SK-MEL-5 (cell line): ENCODE results near the gene C6orf89. TPM values are rescaled to one million over a fixed set of nuclear protein-coding genes. Genes with fewer than 3 reads are reported as not detected.

ENCODE experiments used
- DNase-seq: peaks from one replicate; pipeline ENCODE4 v3.0.0-alpha.2; 2016; ENCODE audit warnings: low read depth, low spot score
- in situ Hi-C: cut with HindIII; loops from 2 replicates; pipeline ENCODE4 v1.10.0; 2016; ENCODE audit warnings: low sequenced_read_pairs, high pct_unique_total_duplicates, low pct_unique_long_range_greater_than_20kb
- total RNA-seq: library from RNA; depleted of rRNA; stranded (reverse); fragments of >200 nt; shearing (Covaris generic); gene quantifications from 2 replicates; pipeline ENCODE4 v1.2.3, GENCODE V29; 2014; rRNA removed

Gene C6orf89
- total RNA-seq, 1 experiment from 2014 or later: 47.0 TPM

GRCh38 chr6:36969988-36970891 is 84.5 kb downstream of the C6orf89 start:
- in situ Hi-C loops: no loop called here
- DNase-seq: no peak

DNA sequence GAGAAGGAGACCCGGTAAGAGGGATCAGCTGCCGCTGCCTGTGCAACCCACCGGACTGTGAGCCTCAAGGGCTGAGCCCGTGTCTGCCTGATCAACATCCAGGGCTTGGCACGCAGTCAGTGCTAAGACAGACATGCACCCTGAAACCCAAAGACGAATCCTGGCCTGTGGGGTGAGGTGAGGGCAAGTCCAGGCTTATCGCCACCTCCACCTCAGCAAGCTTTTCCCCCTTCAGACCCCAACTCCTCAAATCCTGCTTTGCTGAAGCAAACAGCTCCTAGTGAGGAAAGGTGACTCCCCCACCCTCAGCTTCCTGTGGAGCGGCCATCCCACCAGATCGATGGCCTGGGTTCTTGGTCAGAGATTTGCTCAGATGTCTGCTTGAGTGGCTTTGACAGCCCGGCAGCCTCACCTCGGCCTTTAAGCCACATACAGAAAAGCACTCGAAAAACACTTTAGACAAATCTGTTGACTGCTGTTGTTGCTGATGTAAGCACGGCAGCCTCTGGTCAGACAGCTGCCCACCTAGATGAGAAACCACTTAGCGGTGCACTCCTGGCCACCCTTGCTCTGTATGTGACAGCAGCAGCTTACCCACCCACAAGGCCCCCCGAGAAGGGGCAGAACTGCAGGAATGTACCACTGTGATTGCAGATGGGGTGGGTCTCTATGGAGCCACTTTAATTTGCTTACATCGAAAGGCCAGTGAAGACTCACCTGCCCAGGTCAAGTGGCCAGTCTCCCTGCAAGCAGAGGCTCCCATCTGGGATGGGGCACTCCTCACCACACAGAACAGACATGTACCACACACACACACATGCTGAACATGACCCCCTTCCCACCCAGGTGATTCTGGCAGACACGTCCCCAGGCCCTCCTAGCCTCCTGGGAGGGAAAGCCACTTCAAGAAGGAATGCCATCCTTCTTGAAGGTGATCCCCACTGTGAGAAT is 85.4 kb downstream of the C6orf89 start:
- in situ Hi-C loops: no loop called here
- DNase-seq: no peak

- in situ Hi-C loops: no loop called here
- no peak for DNase-seq
Observed at GRCh38 chr6:36971921-36972673, 86.3 kb downstream of the C6orf89 start.

DNA sequence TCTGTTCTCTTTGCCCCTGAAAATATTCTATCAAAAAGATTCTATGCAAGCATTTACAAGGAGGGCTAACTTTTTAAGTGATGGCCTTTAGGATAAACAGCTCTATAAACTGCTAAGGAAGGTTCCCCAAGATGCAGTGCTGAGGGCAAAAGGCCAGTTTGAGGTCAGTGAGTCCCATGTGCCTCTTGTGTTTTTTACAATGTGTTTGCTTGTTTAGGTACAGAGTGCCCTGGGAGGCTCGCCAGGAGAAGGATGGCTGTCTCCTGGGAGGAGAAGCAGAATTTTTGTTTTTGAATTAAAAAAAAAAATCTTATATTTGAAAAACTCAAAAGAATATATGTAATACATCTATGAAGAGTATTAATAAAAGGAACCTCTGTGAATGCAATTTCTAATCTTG is 87.4 kb downstream of the C6orf89 start:
- DNase-seq: no peak

GRCh38 chr6:36973647-36974046 is 87.9 kb downstream of the C6orf89 start:
- DNase-seq: no peak
- in situ Hi-C loops: no loop called here

More for the DNA sequence above, 87.4 kb downstream of the C6orf89 start:
- in situ Hi-C loops: no loop called here

- DNase-seq: no peak
- in situ Hi-C loops: no loop called here
Observed at GRCh38 chr6:36975231-36976006, 89.7 kb downstream of the C6orf89 start.

DNA sequence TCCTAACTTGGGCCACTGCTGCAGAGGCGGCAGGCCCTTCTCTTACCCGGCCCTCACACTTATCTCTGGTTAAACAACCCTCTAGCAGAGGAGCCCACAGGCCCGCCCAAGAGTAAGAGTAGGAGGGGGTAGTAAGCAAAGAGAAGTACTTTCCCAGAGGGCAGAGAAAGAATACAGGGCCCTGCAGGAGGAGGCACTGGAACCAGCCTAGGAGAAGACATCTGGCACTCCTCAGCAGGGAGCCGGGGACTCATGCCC is 90.2 kb downstream of the C6orf89 start:
- in situ Hi-C loops: no loop called here
- DNase-seq: no peak

DNA sequence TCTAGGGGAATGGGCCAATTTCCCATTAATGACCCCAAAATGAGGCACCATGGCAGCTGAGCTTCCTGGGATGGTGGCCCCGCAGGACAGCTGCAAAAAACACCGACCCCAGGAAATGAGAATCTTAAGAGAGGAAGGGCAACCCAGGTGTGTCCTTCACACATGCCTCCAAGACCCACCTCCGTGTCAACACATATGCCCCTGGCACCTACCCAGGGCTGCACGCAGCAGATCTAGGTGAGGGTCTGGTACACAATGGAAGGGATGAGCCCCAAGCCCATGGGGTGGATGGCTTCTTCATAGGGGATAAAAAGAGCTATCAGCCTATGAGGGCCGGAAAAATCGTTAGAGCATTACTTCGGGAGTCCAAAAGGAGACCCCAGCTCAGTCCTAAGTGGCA is 90.8 kb downstream of the C6orf89 start:
- DNase-seq: no peak
- in situ Hi-C loops: no loop called here

GRCh38 chr6:36976931-36977330 is 91.2 kb downstream of the C6orf89 start:
- in situ Hi-C loops: no loop called here
- no peak for DNase-seq

DNA sequence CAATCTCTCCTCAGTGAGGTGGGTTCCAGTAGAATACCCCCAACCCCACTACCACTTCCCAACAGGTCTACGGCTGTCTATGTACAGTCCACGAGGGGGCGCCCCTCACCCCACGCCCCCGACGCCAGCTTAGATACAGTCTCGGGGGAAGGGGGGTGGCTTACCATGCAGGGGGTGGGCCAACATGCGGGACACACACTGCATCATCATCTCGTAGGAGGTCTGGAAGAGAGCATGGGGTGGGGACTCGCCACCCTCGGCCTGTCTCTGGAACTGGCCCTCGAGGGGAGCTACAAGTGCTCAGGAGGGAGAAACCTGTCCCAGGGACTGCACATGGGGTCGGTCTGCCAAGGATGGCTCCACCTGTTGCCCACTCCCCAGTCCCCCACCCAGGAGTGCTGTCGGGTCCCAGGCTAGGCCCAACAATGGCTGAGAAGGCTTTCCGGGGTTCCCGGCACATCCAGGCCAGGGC is 91.8 kb downstream of the C6orf89 start:
- peak; percentile 52 for DNase-seq

More for the DNA sequence above, 91.8 kb downstream of the C6orf89 start:
- in situ Hi-C loops: no loop called here

Other genes with a start within 250 kb of the C6orf89 start
- 65.0 and 68.0 TPM in 2 replicates for gene CDKN1A, start 207.2 kb upstream of the C6orf89 start, total RNA-seq
- not detected in 2 replicates for gene RAB44, start 188.1 kb upstream of the C6orf89 start, total RNA-seq
- 0.63 TPM in 1 of 2 replicates, not detected in the other for gene CPNE5, start 46.5 kb upstream of the C6orf89 start, total RNA-seq
- 56.7 and 57.1 TPM in 2 replicates for gene PPIL1, start 11.1 kb upstream of the C6orf89 start, total RNA-seq
- not detected in 2 replicates for gene PI16, start 68.8 kb downstream of the C6orf89 start, total RNA-seq
- gene MTCH1, start 100.2 kb downstream of the C6orf89 start, total RNA-seq: 214 and 222 TPM in 2 replicates
- gene FGD2, start 119.7 kb downstream of the C6orf89 start, total RNA-seq: 0.08 TPM in 1 of 2 replicates, not detected in the other